Adrenal gland (tissue), 5 donors: ENCODE measurements around the gene NUP188.

Source experiments
- CTCF ChIP-seq, 6 experiments: fragments of 450-650 bp in 4 of 6; fragments of 200-600 bp in 2 of 6; sonication (generic) in 1 of 6; IDR thresholded peaks; 1 replicate in 5 of 6; 2 replicates in 1 of 6; pipeline versions ENCODE4 v1.5.1 to v1.8.0; 2016 to 2021; ENCODE audit warnings: antibody characterized with exemption in 6 of 6, mild to moderate bottlenecking in 2 of 6, moderate library complexity in 1 of 6
- POLR2A ChIP-seq, 2 donors: fragments of 450-650 bp; IDR thresholded peaks; one replicate each; pipeline ENCODE4 v1.6.1; 2017; ENCODE audit warnings: antibody characterized with exemption in 2 of 2, mild to moderate bottlenecking in 2 of 2, moderate library complexity in 1 of 2
- donor health status: DM: no; HTN: no; CAD: no.

- no peak for TF ChIP-seq POLR2A (IDR thresholded peaks at IDR 0.05)
- TF ChIP-seq CTCF (IDR thresholded peaks at IDR 0.05), result no peak
These were observed 105.1 kb downstream of the NUP188 start for GRCh38 chr9:129052592-129052991.
